HG02938 (cell line): ENCODE measurements around the gene SLC24A5.

ENCODE experiments used
- ATAC-seq: cut with Tn5 transposase; IDR thresholded peaks from one replicate; pipeline ENCODE4 v1.9.1; 2021; ENCODE audit warnings: mild to moderate bottlenecking, moderate library complexity; ENCODE audit not compliant: unreplicated experiment

The SLC24A5 gene

GRCh38 chr15:48185529-48185928 lies 64.7 kb downstream of the SLC24A5 start:
- ATAC-seq: no peak

GRCh38 chr15:48186271-48186670 lies 65.5 kb downstream of the SLC24A5 start:
- no peak for ATAC-seq

- no peak for ATAC-seq
Observed at GRCh38 chr15:48190932-48191573, 70.3 kb downstream of the SLC24A5 start.

DNA sequence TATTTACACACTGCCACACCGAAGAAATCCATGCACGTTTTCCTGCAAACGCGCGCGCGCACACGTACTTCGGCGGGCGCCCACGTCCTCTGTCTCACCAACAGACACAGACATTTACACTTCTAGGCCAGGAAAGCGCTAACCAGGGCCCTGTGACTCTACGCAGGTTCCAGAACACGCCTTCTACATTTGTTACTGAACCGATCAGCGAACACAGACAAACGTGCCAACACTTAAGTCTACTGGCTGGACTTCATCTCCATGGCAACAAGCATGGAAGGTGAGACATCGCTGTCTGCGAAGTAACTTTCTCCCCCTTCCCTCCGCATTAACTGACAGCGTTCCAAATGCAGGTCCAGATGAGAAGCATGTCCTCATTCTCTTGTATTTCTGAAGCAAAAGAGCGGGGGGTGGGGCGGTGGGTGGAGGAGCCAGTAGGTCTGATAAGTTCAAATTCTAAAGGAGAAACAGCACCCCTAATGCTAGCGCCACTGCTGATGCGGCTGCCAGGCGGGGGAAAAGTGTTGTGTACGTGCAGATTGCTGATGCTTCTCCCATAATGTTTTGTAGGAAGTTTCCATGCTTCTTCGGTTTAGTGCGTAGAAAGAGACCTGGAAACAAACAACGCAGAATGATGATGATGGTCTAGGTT lies 70.9 kb downstream of the SLC24A5 start, which contains the start of gene CTXN2:
Gene CTXN2 (plus strand): TSS at position 92 of the 652 bp plus-strand sequence. CDS start 9,636 bp downstream, outside the sequence.
- ATAC-seq: no peak
